ENCODE results near the gene KAZN.
"Not testable (repeated sequence)": the region's sequence is repeated elsewhere in the genome, so short reads cannot be mapped to it uniquely, and the experiment has no call there.

Gene KAZN

DNA sequence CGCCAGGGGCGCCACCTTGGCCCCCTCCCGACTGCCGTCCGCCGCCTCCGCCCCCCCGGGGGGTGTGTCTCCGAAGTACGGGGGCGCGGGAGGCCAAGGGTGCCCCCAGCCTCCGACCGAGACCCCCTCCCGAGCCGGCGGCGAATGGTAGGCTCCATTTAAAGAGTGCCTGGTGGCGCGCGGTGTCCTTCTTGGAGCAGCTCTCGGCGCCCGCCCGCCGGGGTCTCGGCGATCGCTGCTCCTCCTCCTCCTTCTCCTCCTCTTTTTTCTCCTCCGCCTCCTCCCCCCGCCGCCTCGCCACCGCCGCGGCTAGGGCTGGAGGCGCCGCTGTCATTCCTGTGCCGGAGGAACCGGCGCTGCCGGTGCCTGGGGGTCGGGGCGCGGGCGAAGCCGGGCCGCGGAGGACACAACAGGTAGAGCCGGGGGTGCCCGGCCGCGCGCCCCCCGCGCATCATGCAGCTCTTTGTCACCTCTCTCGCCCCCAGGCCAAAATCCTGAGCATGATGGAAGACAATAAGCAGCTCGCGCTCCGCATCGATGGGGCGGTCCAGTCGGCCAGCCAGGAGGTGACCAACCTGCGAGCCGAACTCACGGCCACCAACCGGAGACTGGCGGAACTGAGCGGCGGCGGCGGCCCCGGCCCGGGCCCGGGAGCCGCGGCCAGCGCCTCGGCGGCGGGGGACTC lies at the start of gene KAZN:
Gene KAZN, plus strand, starts transcription at position 188 of the 685 bp plus-strand sequence.
- DNase-seq: peak; percentile 32

DNA sequence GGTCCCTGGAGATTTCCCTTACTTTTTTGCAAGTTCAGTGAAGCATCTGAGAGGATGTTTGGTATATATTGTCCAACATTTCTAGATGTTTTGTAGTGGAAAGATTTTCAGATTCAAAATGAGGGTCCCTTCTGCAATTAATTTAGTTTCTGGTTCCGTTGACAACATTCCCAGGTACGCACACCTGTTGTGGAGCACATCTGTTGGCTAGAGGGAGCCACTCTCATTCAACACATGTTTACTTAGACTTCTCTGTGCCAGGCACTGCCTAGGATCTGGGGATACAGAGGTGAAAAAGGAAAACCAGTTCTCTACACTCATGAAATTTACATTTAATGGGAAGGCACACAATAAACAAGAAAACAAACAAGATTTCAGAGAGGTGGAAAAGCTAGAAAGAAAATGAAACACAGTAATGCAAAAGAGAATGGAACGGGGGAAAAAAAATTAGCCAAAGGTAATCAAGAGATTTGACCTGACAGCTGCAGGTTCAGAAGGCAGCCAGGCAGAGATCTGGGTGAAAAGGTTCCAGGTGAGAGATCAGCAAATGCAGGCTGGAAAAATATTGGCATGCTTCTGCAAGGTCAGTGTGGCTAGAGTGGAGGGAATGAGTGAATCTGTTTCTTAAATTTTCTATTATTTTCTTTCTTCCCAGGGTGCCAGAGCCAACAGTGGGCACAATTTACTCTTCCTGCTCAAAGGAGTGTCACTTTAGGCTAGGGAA lies 48.4 kb upstream of the KAZN start:
- DNase-seq: no peak

DNA sequence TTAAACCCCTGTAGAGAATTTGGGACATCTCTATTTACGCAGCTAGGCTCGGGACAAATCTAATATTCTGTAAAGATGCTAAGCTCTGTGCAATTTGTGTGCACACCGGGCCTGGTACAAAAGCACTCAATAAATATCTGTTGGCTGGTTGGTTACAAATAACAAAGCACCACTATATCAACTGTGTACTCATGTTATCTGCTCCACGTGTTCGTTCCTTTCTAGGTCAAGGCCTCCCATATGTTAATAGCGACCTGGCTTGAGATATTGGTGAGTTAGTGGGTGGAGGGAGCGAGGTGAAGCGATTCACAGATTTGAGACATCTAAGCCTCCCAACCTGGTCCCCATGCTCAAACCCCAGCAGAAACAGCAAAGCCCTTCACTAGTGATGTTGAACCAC lies 47.1 kb upstream of the KAZN start:
- no peak for DNase-seq

DNA sequence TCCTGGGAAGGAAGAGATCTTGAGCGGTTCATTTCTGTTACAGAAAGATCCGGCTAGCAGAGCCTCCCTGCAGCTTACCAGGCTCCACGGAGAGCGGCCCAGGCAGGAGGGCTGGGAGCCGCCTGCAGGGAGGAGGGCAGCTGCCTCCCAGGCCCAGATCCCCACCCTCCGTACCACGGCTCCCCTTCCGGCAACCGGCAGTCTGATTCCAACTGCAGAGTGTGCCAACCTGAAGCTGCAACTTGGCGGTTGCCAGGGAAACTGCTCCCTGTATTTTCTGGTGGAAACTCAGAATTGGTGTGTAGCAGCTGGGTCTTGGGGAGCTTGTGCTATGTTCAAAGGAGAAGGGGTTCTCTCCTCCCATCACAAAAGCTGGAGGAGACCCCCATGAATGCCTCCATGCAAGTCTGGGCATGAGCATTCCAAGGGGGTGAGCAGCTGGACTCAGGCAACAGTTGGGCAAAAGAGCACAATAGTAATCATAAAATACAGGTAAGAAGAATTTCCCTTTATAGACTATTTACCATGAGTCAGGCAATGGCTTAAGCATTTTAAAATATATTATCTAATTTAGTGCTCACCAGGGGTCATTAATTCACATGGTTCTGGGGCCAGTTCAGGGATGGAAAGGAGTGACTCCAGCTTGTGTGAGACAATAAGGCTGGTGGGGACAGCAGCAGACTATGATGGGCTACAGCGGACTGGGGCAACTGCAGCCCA lies 46.1 kb upstream of the KAZN start:
- no peak for DNase-seq

DNA sequence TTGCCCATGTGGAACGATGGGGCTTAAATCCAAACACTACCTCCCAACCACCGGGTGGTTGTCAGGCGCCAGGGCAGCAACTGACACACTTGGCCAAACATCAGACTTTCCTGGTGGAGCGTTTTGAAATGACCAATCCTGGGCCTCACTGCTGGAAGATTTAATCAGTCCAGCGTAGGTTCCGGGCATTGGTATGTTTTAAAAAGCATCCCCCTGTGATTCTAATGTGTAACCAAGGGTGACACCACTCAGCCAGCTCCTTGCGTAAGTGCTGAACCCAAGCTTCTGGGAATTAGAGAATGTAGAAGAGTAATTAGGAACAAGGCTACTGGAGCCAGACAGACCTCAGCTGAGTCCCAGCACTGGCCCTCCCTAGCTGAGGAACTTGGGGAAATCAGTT lies 44.8 kb upstream of the KAZN start:
- DNase-seq: no peak

DNA sequence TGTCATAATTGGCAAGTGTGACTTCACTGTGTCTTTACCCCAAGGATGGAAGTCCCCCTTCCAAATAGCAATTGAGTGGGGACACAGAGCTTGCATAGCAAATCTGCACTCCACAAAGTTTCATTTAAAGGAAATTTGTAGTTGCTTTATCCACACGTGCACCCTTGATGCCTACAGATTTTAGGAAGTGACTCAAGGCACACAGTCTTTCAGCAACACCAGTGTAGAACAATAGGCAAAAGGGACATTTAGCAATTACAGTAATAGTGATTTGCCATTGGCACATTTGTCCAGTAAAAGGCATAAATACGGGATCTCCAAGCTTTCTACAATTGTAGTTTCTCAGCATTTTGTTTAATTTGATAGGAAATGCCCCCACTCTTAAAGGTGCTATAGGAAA lies 43.4 kb upstream of the KAZN start:
- no peak for DNase-seq

DNA sequence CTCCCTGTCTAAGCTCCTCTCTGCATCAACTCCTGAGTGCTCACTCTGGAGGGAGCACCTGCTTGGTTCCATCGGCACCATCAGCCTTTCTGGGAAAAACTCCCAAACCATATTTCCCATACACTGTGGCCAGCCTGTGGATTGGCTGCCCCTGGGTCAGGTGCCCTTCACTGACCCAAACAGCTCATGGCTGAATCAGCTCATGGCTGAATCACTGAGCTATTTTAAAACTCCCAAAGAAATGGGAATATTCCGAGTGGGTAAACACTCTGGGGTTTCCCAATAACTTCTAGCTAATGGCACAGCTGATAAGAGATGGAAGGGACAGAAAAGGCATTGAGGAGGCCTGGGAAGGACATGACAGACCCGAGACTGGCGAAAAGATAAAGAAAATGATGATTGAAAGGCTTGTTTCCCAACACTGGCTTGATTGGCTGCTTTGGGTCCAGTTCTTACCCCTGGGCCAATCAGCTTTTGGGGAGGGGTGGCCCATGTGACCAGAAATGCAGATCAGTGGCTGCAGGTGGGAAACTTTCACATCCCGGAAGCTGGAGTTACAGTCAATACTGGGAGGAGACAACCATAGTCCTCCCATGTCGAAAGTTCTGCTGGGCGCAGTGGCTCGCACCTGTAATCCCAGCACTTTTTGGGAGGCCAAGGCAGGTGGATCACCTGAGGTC lies 37.3 kb upstream of the KAZN start:
- DNase-seq: no peak

DNA sequence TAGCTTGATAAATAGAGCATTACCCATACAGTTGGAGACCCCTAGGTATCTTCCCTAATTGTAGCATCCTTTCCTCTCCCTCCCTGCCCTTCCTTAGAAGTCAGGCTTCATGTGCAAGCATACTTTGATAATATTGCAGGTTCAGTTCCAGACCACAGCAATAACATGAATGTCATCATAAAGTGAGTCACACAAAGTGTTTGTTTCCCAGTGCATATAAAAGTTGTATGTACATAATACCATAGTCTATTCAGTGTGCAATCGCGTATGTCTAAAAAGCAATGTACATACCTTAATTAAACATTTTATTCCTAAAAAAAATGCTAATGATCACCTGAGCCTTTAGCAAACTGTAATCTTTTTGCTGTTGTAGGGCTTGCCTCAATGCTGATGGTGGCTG lies 33.4 kb upstream of the KAZN start:
- DNase-seq: no peak

DNA sequence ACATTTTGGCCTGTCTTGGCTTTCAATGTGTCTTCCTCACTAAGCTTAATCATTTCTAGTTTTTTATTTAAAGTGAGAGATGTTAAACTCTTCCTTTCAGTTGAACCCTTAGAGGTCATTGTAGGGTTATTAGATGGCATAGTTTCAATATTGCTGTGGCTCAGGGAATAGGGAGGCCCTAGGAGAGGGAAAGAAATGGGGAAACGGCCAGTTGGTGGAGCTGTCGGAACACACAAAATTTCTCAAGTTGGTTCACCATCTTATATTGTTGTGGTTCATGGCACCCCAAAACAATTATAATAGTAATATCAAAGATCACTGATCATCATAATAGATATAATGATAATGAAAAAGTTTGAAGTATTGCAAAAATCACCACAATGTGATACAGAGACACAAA lies 31.4 kb upstream of the KAZN start:
- DNase-seq: no peak

DNA sequence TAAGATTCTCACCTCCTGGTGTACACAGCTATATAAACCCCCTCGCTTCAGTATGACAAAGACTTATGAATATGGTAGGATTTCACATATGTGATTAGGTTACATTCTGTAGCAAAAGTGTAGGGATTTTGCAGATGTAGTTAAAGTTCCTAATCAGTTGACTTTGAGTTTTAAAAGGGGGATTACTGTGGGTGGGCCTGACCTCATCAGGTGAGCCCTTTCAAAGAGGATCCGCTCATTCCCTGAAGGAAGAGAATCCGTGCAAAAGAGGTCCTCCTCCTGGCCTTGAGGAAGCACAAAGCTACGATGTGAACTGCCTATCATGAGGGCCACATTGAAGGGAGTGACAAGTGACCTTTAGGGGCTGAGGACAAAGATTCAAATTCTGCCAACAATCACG lies 30.6 kb upstream of the KAZN start:
- DNase-seq: no peak

DNA sequence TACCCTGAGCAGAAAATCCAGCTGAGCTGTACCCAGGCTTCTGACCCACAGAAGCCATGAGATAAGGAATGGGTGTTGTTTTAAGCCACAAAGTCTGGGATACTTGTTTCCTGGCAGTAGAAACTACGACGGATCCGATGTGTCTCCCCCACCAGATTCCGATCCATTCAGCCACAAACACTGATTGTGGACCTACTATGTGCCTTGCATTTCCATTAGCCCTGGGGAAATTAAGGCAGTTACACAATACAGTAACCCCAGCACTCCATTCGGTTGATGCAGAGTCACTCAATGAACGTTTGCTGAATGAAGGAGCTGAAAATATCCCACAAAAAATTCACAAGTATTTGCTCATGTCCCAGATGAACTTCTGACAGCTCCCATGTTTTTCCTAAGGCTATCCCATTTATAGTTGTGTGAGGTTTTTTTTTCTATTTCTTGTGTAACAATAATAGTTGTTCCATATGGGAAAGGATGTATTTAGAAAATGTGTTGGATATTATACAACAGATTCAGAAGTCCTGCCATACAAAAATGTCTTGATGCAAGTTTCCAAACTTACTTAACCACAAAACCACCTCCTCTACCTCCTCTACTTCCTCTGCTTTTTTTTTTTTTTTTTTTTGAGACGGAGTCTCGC lies 29.6 kb upstream of the KAZN start:
- peak; percentile 57 for DNase-seq

DNA sequence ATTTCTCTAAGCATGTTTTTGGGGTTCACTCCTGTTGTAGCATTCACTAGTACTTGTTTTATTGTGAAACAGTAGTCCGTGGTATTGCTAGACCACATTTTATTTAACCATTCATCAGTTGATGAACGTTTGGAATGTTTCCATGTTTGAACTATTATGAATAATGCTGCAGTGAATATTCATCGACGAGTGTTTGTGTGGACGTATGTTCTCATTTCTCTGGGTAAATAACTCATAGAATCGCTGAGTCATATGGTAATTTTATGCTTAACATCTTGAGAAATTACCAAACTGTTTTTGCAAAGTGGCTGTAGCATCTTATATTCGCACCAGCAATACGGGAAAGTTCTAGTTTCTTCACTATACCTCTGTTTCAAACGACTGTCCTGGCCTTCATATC lies 28.0 kb upstream of the KAZN start:
- DNase-seq: peak; percentile 83

DNA sequence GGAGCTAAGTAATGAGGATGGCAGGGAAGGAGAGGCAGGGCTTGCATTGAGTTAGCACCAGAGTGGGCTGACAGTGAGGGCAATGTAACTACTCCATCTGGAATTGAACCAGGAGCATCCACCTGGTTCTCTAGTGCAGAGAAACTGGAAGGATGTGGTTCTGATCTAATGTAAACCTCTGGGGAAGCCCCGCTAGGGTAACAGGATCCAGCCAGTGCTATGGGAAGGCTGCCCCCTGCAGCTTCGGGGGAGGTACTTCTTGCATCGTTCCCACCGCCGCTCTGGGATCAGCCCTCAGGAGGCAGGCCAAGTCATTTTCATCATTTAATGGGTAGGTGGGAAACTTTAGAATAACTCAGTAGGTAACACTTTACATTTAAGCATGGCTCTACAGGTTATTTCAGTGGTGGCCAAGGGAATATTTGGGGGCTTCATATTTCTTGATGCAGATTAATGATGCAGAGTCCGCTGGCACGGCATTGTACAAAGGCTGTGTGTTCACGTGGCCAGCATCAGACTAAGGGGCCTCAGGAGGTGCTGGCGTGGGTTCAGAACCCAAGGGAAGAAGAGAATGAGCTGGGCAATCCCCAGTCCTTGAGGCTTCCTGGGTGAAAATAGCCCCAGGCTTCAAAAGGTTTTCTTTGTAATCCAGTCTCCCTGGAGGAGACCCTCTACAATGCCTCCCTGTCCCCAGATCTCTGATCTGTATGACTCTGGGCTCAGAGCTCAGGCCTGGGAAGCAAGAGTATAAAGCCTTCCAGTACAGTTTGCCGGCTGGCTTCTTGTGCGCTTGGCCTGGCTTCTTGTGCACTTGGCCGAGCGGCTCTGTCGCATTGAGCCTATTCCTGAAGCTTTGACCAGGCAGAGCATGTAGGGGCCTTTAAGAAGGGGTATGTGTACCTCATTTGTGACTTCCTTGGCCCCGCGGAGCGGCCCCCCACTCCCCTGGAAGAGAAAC lies 26.4 kb upstream of the KAZN start:
- no peak for DNase-seq

DNA sequence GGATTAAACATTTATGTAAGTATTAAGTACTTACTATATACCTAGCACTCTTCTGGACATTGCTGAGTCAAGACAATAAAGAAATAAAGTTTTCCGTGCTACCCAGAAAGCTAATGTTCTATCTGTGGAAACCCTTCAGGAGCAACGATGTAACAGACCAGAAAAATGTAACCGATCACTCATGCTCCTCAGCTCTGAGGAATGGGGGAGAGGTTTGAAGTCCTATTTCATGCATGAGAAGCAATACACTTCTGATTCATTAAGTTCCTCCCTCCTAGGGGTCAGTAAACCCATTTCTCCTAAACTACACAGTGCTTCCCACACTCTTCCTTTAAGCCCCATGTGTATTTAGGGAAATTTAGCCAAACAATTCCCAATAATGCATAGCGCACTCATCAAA lies 25.6 kb upstream of the KAZN start:
- DNase-seq: no peak

DNA sequence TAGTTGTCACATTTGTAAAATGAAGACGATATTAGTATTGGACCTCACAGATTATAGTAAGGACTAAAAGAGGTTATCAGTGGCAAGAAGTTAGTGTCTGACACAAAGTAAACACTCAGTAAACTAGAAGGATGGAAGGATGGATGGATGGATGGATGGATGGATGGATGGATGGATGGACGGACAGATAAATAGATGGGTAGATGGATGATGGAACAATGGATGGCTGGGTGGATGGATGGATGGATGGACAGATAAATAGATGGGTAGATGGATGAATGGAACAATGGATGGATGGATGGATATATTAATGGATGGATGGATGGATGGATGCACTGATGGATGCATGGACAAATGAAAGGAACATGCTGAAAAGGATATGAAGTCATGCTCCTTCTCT lies 22.3 kb upstream of the KAZN start:
- DNase-seq: no peak

DNA sequence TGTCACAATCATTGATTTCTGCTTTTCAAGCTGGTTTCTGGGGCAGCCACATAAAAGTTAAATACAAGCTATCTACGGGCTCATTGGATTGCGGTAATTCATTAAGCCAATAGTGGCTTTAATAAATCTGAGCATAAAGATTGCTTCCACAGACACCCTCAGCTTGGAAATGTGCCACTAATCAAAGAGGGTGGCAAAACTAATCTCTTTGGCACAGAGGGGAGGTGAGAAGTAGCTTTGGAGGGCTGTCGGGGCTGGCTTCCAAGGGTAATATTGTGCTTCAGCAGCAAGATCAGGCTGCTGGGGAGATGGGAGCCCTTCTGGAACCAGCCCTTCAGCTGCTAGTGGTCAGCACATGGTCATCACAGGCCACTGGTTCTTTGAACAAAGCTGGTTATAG lies 21.2 kb upstream of the KAZN start:
- DNase-seq: no peak

DNA sequence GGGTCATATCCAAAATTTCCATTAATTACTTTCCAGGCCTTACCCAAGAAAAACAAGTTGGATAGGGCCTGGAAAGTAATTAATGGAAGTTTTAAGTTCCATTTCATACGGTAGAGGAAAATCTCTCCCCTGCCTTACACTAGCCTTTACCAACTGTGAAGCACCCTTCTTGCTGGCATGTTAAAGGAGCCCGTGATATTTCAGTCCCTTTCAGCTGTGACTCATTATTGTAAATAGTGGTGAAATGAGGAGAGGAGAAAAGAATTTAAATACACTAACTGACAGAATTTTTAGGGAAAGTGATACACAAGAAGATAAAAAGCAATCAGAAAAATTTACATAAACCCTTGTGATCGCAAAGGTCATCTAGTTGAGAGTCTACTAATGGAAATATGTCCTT lies 20.3 kb upstream of the KAZN start:
- DNase-seq: peak; percentile 31

DNA sequence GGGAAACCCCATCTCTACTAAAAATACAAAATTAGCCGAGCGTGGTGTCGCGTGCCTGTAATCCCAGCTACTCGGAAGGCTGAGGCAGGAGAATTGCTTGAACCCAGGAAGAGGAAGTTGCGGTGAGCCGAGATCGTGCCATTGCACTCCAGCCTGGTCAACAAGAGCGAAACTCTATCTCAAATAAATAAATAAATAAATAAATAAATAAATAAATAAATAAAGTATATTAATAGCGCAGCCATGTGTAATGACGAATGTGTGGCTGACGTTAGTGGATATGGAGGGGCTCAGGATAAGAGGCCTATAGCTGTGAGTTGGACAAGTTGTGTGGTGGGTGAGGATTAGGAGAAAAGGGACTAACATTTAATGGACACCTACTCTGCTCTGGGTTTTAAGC lies 18.2 kb upstream of the KAZN start:
- DNase-seq: not testable (repeated sequence)

DNA sequence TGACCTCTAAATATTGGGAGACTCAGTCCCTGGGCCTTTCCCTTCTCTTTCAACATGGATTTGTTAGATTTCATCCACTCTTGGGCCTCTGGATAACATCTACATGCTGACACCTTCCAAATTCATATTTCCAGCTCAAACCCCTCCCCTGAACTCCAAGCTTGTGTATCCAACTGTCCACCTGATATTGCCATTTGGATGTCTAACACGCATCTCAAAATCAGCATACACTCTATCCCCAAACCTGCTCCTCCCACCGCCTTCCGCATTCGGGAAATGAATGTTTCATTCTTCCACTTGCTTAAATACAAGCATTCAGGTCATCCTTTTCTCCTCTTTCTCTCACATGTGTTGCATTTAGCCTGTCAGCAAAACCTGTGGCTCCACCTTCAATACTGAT lies 17.5 kb upstream of the KAZN start:
- DNase-seq: no peak

DNA sequence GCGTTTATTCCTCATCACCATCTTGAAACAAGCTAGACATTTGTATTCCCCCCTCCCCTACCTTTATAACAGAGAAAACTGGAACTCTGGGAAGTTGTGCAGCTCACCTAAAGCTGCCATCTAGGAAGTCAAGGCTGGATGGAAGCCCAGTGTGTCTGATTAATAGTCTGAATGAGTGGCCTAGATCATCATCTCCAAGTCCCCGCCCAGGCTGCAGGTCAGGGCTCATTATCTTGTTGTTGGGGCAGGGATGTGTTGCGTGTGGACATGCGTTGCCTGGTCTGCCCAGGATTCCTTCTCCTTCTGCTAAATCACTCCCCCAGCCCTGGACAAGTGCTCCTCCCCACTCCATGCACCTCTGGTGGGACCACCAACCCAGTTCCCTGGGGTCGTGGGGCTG lies 14.7 kb upstream of the KAZN start:
- DNase-seq: no peak

DNA sequence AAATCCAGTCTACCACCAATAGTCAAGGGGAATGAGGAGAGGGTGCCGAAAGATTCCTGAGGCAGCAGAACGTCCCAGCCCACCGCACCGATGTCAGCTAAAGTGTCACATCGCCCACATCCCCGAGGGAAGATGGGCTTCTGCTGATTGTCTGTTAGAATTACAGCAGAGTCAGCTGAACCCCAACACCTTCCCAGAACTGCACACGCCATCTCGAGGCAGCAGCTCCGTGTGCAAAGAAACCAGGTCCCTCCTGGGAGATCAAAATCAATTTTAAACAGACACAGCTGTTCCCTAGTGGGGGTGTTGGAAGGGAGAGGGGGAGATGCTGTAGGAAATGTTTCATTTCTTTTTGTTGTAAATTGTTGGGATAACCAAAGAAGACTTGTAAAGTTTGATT lies 12.8 kb upstream of the KAZN start:
- DNase-seq: no peak

Data from fibroblast of skin of right biceps (primary cell).